Coronary artery (tissue), 2 donors: Measurements from ENCODE around the gene PPP3CB.

ENCODE experiments used
- DNase-seq: peaks from one replicate; pipeline ENCODE4 v3.0.0-alpha.2; 2017; ENCODE audit warnings: low spot score
- H3K27ac ChIP-seq, 2 donors: fragments of 200-600 bp; sonication (generic); one replicate each; pipeline ENCODE4 v1.5.1; 2016 to 2019
- H3K4me3 ChIP-seq: fragments of 200-600 bp; sonication (generic); 2 replicates; pipeline ENCODE4 v1.5.1; 2016; ENCODE audit warnings: mild to moderate bottlenecking, moderate library complexity
- TF ChIP-seq, protein P1 (sequence below): fragments of 200-600 bp; sonication (generic); IDR thresholded peaks from one replicate; pipeline ENCODE4 v1.5.1; 2019; ENCODE audit warnings: antibody characterized with exemption

Gene PPP3CB

GRCh38 chr10:73486601-73487000, 9.2 kb downstream of the PPP3CB start:
- DNase-seq, result no peak
- Histone ChIP-seq H3K27ac (no peak overlapping the region), H3K4me3 (no peak overlapping the region)
- TF ChIP-seq, protein P1, sequence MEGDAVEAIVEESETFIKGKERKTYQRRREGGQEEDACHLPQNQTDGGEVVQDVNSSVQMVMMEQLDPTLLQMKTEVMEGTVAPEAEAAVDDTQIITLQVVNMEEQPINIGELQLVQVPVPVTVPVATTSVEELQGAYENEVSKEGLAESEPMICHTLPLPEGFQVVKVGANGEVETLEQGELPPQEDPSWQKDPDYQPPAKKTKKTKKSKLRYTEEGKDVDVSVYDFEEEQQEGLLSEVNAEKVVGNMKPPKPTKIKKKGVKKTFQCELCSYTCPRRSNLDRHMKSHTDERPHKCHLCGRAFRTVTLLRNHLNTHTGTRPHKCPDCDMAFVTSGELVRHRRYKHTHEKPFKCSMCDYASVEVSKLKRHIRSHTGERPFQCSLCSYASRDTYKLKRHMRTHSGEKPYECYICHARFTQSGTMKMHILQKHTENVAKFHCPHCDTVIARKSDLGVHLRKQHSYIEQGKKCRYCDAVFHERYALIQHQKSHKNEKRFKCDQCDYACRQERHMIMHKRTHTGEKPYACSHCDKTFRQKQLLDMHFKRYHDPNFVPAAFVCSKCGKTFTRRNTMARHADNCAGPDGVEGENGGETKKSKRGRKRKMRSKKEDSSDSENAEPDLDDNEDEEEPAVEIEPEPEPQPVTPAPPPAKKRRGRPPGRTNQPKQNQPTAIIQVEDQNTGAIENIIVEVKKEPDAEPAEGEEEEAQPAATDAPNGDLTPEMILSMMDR, result no peak

DNA sequence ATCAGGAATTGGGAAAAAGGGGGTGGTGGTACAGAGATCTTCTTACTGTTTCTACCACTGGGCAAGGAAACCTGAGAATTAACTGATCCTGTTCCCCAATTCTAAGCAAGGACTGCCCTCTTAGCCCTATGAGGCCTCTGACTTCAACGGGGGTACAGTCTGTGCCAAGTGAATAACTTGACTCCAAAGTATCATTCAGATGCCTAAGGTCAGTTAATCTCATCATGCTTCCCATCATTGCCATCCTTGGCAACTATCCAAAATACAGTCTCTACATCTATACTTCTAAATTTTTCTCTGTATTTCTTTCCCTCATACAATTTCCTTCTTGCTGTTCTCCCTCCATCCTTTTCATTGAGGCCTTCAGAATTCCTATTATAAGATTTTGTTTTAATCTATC, 10.5 kb downstream of the PPP3CB start:
- DNase-seq, result no peak
- no peak overlapping the region for H3K27ac ChIP-seq
- no peak overlapping the region for H3K4me3 ChIP-seq
- TF ChIP-seq, protein P1, result no peak

DNA sequence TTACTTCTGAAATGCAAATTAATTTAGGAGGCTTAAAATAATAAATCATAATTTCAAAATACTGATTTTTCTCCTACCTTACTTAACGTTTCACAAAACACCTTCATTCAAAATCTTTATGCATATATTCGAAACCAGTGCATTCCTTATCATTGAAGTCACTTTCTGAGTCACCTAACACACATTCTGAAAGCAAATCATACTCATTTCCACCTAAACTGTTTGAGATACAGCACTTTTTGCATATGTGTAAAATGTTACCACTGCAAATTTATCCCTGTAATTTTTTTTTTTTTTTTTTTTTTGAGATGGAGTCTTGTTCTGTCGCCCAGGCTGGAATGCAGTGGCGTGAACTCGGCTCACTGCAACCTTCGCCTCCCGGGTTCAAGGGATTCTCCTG, 15.7 kb downstream of the PPP3CB start:
- H3K27ac ChIP-seq, result no peak overlapping the region
- TF ChIP-seq, protein P1, result no peak
- H3K4me3 ChIP-seq, result no peak overlapping the region
- DNase-seq, result no peak

- Histone ChIP-seq H3K27ac (no peak overlapping the region), H3K4me3 (no peak overlapping the region)
- no peak for DNase-seq
- TF ChIP-seq, protein P1, result no peak
Measured at GRCh38 chr10:73478636-73479035, 17.2 kb downstream of the PPP3CB start.

- Histone ChIP-seq H3K4me3 (no peak overlapping the region), H3K27ac (no peak overlapping the region)
- no peak for DNase-seq
- TF ChIP-seq, protein P1, result no peak
Measured at GRCh38 chr10:73471226-73471625, 24.6 kb downstream of the PPP3CB start.

DNA sequence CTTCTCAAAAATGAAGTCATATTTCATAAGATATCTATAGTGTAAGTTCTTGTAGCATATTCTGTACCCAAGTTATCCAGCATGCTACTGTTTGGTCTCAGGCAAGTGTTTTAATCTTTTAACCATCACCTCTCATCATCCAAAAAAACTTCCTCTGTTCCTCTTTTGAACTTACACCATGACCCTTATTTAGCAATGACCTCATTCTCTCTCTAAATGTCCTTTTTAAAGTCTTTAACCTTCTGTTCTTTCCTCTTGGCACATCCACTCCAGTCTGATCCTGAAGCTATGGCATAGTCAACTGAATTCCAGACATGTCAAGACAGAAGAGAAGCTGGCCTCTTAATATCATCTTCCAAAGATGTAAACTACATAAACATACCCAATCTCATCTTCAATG, 26.2 kb downstream of the PPP3CB start:
- TF ChIP-seq, protein P1, result no peak
- Histone ChIP-seq H3K27ac (no peak overlapping the region), H3K4me3 (no peak overlapping the region)
- no peak for DNase-seq

DNA sequence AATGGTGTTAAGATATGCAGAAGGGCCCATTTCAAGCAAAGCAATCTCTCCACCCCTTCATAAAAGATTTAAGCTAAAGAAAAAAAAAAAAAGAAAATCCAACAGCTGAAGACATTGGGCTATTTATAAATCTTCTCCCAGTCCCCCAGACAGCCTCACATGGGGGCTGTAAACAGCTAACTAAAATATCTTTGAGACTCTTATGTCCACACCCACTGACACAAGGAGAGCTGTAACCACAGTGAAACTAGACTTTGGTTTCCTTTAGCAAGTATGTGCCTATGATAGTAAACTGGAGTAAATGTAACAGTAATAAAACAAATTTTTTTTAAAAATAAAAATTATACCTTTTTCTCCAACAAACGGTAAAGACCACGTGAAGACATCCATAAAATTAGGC, 28.6 kb downstream of the PPP3CB start:
- DNase-seq, result no peak
- TF ChIP-seq, protein P1, result no peak
- no peak overlapping the region for H3K4me3 ChIP-seq
- H3K27ac ChIP-seq, result no peak overlapping the region
